NCI-H526 (cell line): ENCODE measurements around the gene CARD9.
"Not testable (repeated sequence)": the region's sequence is repeated elsewhere in the genome, so short reads cannot be mapped to it uniquely, and the experiment has no call there.

Experiments
- DNase-seq, 2 experiments: peaks; one replicate each; lab custom pipeline; 2025; lab: John Stamatoyannopoulos, UW

The CARD9 gene

DNA sequence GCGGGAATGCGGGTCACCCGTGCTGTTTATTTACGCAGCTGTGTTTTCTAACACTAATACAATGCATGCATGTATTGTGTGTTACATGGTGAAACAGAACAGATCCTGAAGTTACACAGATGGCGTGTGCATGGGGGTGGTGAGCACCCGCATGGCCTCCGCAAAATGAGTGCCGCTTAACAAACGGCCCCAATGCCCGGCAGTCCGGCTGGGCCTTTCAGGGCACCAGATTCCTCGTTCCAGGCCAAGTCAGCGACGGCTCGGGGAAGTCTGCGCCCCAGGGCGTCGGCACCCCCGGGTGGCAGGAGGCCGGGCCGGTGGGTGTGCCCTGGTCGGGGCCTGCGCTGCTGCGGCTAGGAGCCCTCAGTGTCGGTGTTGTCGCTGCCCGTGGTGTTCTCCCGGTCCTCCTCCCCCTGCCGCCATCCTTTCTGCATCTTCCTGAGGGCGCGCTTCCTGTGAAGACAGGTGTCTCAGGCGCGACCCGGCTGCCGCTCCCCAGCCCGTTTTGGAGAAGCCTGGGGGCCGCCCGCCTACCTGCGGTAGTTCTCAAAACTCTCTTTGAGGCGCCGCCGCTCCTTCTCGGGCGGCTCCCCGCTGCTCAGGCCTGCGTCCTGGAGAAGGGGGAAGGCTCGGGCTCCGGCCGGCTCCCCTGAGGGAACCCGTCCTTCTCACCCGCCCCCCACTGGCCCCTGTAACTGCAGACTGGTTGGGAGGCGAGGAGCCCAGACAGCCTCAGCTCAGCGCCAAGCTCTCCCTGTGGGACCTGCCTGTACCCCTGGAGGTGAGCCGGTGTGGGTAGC is 9.3 kb downstream of the CARD9 start:
- DNase-seq = no peak

DNA sequence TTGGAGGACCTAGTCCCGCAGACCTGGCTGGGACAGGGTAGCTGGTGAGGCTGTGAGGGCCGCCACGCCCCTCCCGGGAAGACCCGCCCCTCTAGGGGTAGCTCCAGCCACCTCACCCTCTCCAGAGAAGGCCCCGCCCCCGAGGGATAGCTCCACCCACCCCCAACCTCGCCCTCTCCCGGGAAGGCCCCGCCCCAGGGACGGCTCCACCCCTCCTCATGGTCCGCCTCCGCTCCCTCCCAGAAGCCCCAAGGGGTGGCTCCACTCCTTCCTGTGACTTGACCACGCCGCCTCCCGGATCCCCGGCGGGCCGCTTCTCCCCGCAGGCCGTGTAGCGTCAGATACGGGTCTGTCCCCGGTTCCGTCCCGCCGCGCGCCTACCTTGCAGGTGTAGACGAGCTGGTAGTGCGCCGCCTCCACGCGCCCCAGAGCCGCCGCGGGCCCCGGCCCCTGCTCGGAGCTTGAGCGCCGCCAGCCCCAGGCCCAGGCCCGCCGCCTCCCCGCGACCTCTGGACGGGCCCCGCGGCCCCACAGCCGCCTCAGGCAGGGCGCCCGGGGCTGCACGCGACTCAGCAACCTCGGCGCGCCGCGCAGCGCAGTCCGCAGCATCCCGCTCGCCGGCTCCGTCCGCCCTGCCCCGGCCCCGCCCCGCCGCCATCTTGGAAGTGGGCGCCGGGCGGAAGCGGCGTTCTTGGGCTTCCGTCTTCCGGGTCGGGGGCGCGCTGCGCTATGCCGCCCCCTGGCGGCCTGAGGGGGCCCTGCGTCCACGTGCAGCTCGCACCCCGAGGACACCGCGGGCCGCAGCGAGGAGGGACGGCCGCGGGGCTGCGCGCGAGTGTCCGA is 10.1 kb downstream of the CARD9 start, which contains the start of gene DNLZ:
DNLZ (minus strand) TSS at position 639 of the 843 bp plus-strand sequence; CDS start at position 609, 30 bp downstream.
- peak; percentile 65 to 91 for DNase-seq

DNA sequence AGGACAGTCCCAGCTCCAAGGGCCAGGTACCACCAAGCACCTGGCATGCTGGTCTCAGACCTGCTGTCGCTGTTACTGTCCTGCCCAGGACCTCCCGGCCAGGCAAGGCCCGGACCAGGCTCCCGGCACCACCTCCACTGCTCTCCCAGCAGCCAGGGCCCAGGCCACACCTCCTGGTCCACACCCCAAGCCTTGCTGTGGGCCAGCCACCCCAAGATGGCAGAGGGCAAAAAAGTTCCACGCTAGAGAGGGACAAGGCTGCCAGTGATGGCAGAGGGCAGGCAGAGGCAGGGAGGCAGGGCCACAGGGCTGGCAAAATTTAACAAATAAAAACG is 11.1 kb downstream of the CARD9 start:
- DNase-seq = no peak

DNA sequence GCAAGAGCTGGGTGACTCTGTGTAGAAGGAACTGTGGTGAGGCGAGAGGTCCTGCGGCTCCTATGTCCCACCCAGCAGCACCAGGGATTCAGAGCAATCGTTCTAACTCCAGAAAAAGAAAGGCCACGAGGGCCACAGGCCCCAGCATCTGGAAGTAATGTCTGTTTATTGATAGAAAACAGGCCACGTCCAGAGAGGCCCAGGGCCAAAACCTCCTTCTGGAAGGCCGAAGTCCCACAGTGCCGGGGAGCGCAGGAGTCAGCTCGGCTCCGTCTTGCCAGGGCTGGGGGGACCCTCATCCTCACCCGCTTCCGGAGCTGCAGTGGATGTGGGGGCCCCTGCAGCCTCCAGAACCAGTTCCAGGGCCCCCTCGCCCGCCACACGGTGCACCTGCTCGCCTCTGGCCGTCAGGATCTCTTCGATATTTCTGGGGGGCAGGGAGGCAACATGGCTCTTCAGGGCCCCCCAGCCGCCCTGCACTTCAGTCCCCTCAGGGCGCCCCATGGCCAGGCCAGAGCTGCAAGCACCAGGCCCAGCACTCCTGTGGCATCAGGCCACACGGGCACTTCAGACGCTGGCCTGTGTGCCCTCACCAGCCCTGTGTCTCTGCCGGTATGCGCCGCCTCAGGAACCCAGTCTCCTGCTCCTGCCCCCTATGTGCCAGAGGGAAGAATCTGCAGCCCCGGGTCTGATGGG is 11.6 kb downstream of the CARD9 start:
- no peak for DNase-seq

DNA sequence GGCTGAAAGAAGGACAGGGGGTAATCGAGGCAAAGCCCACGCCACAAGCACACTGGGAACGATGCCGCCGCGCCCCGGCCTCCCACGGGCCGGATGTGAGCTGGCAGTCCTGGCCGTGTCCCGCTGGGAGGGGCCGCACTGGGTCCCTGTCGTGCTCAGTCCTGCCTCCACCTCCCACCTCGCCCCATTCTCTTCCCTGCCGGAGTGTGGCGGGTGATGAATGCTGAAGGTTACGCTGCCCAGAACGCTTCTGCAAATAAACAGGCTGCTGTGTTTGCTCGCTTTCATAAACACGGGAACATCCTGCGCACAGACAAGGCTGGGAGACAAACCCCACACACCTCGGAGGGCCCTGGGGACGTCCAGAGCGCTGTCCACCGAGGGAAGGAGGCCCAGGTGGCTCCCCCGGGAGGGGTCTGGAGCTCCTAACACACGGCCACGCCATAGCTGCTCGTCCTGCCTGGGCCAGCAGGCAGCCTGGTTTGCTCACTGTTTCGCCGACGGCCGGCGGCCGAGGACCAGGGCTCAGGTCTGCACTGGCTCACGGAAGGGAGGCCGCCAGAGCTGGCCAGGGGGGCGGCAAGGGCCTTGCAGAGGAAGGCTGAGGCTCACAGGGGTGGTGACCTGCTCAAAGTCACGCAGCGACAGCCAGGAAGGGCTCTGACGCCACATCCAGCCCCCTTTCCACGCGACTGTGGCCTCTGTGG is 12.3 kb downstream of the CARD9 start:
- no peak for DNase-seq

DNA sequence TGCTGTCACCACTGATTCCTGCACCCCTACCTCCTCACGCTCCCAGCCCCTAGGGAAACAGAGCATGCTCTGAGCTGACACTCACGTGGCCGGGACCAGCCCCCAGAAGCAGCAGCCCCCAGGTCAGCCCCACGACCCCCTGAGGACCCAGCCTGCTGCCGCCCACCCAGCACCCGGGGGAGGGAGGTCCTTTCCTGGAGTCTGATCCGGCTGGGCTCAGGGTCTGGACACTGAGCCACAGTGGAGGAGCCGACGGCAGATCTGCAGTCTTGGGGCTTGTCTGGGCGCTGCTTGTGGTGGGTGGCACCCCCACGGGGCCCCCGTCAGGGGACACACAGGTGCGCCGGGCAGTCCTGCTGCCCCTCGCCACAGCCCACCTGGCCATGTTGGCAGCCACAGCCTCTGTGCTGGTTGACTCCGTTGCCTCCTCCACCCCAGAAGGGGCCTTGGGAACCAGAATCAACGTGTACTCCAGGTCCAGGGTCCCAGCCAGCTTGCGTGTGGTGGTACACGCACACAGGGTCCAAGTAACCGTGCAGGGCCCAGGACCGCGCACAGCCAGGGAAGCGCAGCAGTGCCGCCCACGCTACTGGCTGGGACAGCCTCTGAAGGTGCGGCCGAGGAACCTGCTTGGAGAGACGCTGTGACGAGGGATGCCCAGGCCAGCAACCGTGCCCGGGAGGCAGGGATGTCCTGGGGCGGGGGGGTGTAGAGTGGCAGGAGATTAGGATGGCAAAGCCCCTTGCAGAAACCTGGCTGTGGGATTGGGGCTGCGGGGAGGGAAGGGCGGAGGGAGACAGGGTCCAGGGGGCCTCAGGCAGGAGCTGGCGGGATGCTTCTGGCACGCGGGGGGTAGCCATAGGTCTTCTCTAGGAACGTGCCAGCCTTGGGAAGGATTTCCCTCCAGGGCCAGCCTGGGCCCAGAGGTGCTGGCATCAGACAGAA is 13.4 kb downstream of the CARD9 start:
- no peak for DNase-seq

DNA sequence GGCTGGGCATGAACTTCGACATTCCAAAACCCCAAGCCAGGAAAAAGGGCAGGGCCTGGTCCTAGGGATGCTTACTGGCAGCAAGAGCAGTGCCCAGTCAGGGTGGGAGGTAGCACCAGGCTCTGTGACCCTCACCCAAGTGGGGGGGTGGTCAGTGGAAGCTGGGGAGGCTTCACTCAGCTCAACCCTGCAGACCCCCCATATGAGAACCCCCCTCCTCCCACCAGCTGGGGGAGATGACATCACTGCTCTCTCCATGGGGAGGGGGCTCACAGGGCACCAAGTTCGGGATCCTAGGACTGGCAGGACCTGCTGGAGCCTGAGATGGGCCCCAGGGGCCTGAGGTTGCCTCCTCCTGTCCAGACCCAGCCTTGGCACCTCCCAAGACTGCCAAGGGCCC is 14.6 kb downstream of the CARD9 start:
- DNase-seq = no peak

DNA sequence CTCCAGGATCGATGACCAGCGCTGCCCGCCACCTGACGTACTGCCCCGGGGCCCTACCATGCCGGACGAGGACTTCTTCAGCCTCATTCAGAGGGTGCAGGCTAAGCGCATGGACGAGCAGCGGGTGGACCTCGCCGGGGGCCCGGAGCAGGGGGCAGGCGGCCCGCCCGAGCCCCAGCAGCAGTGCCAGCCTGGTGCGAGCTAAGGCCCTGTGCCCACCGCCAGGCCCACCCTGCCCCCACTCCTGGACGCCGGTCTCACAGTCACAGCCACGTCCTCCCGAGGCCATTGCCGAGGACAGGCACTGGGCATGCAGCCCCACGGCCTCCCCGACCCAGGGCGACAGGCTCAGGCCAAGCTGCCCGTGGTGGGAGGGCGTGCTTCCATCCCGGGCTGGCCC is 15.5 kb downstream of the CARD9 start:
- no peak for DNase-seq

DNA sequence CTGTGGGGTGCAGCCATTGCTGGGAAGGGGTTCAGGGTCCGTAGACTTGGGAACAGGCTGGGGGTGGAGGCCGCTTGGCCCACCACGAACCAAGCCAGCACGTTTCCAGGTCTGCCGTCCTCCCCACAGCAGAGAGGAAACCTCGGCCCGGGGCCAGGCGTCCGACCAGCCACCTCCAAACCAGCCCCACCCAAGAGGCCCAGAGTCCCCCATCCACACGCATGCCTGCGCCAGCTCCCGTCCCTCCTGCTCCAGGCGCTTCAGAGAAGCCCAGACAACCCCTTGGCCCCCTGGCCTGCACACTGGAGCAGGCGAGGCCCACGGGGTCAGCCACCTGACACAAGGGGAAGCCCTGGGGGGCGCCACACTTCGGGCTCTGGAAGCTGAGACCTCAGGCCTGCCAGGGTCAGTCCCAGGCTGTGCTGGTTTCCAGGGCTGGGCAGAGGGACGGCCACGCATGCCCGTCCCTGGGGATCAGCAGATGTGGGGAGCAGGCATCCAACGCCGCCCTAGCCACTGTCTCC is 16.2 kb downstream of the CARD9 start:
- DNase-seq = no peak

DNA sequence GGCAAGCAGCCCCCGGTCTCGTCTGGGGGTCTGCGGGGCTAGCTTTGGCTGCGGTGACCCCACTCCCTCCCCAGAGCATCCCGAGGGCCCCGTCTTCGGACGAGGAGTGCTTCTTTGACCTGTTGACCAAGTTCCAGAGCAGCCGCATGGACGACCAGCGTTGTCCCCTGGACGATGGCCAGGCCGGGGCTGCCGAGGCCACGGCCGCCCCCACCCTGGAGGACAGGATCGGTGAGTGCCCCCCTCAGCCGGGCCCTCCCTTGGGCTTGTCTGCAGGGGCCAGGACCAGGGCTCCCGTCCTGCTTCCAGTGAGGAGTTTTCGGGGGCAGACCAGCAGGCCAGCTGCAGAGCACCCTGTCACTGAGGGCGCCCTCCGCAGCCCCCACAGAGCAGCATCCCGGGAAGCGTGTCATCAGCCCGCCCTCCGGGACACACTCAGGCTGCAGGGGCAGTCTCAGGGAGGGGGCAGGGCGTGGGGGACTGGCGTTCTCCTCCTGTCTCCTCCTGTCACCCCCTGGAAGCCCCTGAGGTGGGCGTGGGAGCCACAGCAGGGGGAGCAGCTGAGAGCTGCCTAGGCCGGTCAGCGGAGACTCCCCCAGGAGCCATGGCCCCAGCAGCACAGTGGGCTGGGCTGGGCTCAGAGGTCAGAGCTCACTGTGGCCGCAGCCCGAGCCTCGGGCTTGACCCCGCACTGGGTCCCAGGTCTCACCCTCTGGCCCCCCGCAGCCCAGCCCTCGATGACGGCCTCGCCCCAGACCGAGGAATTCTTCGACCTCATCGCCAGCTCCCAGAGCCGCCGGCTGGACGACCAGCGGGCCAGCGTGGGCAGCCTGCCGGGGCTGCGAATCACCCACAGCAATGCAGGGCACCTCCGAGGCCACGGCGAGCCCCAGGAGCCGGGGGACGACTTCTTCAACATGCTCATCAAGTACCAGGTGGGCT is 17.6 kb downstream of the CARD9 start:
- DNase-seq = no peak

DNA sequence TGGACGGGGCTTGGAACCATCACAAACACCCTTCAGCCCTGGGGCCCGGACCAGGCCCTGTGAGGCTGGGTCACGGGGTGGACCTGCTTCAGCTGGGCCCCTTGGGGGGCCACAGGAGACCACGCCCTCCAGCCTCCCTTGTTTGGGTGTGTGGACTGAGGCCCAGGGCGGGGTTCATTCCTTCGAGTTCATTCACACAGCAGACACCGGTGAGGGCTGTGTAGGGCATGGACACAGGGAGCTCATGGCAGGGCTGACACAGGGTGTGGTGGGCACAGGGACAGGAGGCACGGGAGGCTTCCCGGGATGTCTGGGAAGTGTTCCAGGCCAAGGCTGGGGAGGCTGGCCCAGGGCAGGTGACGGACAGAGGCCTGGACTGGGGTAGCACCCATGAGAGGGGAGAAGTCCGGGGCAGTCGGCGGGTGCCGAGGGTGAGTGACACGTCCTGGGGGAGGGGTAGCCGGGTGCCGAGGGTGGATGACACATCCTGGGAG is 18.8 kb downstream of the CARD9 start:
- DNase-seq = peak in 1 of 2 experiments; percentile 22

DNA sequence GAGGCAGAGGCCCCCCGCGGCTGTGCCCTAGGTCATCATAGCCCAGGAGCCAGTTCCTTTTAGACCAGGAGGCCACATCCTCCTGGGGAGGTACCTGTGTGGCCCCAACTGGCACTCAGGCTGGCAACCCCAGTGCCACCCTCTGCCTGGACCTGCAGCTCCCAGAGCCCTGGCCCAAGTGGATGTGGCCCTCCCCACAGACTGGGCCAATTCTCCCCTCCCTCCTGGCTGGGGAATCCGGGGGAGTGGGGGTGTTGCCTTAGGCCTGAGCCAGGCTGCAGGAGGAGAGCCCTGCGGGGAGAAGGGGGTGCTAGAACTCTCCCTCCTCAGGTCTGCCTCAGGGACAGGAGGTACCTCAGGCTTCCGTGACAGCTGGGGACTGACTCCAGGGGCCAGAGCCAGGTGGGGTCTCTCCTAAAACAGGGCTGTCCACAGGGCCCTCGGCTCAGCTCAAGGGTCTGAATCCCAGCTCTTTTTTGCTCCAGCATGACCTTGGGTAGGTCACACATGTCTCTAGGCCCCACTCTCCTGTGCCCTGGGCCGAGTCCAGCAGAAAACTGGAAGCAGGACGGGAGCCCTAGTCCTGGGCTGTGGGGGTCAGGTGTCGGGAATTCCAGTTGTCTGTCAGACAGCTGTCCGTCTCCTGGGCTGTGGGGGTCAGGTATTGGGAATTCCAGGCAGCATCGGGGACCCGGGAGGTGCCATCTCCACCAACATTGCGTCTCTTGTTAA is 19.5 kb downstream of the CARD9 start:
- no peak for DNase-seq

DNA sequence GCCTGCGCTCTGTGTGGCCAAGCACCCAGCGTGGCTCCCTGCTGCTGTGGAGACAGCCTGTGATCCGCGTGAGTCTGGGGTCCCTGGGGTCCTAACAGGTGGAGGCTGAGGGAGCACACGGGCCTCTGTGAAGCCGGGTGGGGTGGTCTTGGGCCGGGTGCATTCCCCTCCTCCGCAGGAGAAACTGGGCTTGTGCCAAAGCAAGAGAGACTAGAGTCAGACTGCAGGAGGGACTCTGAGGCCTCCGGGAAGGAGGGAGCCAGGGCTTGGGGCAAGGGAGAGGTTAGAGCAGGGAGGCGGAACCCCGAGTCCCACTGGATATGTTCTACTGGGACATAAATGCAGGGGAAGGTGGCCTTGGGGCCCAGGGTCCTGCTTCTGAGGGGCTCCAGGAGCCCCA is 20.4 kb downstream of the CARD9 start:
- no peak for DNase-seq

DNA sequence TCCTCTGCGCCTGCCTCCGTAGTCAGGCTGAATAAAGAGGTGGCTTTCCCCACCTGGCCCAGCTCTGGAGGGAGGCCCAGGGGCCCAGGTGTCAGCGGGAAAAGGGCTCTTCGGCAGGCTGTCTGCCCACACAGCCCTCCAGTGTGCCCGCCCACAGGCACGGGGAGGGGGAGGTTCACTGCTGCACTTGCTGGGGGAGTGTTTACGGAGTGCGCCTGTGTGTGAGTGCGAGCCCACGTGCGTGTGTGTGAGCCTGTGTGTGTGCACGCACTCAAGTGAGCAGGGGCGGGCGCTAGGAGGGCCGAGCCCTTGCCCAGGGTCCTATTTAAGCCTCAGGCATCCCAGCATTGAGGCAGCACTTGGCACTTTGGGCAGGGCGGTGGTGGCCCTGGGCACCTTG is 20.8 kb downstream of the CARD9 start:
- DNase-seq = no peak

DNA sequence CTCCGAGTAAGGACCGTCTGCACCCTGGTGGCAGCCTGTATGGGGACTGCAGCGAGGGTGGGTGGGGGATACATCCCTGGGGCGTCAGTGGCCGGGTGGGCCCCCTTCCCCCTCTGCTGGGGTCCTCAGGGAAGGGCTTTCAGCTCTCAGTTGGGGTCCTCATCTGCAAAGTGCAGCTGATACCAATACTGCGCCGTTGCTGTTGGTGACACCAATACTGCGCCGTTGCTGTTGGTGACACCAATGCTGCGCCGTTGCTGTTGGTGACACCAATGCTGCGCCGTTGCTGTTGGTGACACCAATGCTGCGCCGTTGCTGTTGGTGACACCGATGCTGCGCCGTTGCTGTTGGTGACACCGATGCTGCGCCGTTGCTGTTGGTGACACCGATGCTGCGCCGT is 21.6 kb downstream of the CARD9 start:
- DNase-seq = not testable (repeated sequence)

DNA sequence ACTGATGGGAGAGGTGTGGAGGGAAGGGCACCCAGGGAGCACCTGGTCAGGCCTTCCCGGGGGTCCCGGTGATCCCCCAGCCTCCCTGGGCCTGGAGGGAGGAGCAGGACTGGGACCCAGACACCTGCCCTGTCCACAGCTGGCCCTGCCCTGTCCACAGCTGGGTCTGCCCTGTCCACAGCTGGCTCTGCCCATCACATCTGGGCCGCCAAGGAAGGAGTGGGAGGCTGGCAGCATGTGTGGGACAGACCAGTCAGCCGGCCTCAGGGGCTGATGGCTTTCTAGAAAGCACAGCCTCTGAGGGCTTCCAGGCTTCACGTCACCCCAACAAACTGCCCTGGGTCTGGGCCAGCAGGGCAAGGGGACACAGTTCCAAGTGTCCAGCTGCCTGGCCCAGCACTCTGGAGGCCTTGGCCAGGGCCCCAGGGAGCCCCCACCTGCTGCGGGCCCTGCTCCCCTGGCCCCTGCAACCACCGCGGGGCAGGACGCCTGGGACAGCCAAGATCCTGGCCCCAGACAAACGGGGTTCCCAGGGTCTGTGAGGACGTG is 22.1 kb downstream of the CARD9 start:
- no peak for DNase-seq

DNA sequence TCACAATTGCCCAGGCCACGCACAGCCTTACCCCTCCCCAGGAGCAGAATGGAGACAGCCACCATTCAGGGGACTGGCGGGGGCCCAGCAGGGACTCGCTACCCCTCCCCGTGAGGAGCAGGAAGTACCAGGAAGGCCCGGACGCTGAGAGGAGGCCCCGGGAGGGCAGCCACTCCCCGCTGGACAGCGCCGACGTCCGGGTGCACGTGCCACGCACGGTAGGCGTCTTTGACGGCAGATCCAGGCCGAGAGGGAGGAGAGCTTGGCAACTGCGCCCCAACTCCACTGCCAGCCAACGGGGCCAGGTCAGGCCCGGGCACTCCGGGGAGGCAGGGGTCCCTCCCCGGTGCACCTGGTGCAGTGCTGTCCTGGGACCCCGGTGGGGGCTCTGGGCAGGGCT is 23.9 kb downstream of the CARD9 start:
- DNase-seq = no peak

DNA sequence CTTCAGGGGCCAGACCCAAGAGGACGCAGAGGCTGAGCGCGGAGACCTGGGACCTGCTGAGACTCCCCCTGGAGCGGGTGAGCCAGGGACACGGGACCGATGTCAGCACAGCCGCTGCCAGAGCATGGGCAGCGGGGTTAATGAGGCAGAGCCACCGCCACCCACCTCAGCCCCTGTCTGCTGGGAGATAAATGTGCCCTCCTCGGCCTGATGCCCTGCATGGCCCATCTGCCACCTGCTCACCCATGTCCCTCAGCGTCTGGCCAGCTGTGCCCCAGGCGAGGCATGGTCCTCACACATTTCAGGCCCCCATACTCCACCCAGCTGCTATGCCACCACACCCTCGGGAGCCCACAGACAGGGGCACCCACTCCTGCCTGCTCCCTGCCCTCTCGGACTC is 24.8 kb downstream of the CARD9 start:
- no peak for DNase-seq
